A204.1 (cell line): ENCODE results near the gene AMBRA1.

ENCODE experiments used
- FAIRE-seq: peaks from 2 replicates; lab custom pipeline; 2012; peaks lifted over from hg19 to GRCh38; lab: Jason Lieb, UNC

The AMBRA1 gene

DNA sequence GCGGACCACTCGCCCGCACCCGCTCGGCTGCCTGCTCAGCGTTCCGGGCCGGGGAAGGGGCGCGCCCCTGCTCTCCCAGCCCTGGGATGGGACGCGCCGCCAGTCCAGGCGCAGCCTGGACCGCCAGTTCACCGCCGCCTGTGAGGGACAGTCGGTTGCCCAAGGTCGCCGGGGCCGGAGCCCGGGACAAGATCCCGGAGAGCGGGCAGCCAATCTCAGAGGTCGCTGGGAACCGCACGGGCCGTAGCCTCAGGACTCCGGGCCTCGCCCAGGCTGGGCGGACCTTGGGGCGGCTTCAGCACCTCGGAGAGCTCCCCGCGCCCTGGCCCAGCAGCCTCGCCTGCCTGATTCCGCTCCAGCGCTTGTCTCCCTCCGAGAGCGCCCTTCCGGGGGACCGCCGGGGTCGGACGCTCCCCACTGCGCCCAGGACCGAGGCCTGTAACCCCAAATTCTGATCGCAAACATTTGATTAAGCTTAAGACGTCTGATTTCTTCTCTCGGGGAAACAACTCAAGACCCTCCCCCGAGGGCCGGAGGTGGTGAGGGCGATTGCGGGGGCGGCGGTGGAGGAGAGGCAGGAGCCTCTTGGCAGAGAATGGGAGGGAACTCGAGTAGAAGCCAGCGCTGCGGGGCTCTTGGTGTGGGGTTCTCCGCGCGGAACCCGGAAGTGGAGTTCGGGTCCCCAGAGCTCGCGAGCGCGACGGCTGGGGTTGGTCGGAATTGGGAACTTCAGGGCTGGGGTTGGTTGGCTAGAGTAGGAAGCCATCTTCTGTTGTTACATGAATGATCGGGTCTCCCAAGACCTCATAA, 201.2 kb downstream of the AMBRA1 start:
- FAIRE-seq, result no peak

DNA sequence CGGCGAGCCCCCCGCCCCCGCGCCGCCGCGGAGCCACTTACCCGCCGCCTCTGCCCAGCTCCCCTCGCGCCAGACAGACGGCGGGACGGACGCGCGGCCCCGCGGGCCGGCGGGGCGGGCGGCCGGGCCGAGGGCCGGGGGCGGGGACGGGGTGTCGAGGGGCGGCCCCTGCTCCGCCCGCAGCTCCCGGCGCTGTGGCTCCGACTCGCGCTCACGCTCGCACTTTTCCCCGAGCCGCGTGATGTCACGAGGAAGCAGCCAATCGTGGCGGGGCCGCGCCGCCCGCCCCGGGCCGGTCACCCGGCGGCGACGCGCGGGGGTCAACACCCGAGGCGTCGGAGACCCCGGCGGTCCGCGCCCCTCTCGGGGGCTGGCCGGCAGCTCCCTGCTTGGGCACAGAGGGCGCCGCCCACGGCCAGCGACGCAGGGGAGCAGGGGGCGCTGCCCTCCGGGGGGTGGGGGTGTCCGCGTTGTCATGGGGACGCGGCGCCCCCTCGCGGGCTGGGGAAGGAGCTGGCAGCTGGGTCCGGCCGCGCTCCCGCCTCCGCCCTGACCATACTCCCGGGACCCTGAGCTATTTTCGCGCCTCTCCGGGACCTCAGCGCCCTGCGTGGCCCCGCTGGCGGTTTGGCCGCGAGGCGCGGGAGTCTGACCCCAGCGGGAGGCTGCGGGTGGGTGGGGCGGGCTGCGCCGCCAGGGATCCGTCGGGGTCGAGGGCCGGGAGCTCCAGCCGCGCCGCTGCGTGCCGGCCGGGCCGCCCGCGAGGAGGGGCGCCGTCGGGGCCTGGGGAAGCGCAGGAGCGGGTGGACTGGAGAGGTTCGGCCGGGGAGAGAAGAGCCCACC, 202.0 kb downstream of the AMBRA1 start, which contains the start of gene CHRM4:
CHRM4 (minus strand) TSS at position 199 of the 843 bp plus-strand sequence. CDS start 5,219 bp downstream, outside the sequence.
- FAIRE-seq, result no peak

- no peak for FAIRE-seq
Measured at GRCh38 chr11:46391186-46391577, 202.6 kb downstream of the AMBRA1 start.

GRCh38 chr11:46390331-46391171, 203.3 kb downstream of the AMBRA1 start:
- no peak for FAIRE-seq

DNA sequence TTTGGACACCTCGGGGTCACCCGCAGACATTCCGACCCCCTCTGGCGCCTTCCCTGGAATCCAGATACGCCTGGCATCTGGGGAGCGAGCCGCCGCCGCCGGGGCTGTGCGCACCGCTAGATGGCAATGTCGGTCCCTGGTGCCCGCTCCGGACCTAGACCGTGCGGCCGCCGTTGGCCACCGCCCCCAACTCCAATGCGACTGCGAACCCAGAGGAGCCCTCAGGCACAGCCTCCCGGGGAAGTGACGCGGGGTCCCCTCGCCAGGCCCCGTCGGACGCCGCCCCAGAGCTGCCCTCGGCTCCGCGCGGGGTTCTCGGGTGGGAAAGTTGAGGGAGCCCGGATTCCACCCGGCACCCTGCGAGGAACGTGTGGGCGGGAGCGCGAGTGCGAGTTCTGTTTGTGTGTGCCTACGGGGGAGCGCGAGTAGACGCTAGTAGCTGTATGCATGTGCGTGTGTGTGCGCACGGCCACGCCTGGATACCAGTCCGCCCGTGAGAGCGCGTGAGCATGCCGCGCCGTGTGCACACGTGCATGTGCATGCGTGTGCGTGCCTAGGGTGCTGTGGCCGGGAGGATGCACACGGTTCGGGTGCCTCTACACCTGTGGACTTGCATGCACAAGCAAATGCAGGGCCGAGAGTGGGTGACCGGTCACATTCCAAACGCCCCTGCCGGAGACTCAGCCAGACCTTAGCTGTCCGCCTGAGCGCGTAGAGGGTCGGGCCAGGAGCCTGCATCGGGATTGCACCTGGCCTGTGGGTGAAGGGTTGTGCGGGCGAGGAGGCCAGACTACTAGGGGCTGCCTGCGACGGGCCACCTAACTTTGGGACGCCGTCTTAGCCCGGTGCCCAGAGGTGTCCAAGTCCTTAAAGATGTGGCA, 204.1 kb downstream of the AMBRA1 start:
- no peak for FAIRE-seq

- no peak for FAIRE-seq
Measured at GRCh38 chr11:46388619-46389449, 205.0 kb downstream of the AMBRA1 start.

DNA sequence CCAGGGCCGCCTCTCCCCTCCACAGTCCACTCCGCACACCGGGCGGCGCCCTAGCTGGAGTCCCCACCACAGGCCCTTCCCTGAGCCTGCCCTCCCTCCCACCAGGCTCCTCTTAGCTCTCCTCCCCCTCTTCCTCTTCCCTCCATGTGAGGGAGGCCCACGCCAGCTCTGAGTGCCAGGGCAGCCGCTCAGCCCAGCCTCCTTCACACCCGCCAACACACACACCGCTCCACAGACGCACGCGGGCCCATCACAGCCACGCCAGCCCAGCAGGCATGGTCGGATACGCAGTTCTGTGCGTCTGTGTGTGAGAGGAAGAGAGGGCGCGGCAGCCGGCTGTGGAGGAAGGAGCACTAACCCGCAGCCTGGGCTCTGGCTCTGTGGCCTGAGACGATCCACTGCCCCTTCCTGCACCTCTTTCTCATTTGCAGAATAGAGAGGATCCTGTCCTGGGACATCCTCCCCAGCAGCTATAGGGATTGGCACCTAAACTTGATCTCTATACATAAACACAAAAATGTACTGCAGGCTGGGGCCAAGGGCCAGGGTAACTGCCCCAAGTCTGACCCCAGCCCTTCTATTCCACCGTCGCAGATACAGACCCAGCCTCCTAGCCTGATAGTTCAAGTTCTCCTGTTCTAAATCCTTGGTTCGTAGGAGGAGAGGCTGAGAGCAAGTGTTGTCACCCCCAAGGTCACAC, 205.8 kb downstream of the AMBRA1 start:
- FAIRE-seq, result no peak

DNA sequence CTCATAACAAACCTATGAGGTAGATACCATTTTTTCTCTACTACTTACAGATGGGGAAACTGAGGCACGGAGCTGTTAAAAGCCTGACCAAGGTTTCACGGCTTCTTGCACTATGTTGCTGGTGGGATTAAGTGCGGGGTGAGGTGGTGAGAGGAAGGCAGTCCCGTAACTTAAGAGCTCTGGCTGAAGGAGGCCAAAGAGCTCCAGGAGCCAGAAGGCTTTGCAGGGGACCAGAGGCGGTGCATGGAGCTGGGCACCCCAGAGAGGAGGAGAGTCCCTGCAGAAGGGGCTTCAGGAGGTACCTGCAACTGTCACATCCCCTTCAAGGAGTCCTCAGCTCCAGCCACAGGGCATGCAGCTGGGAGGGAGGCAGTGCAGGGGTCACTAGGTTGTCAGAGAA, 206.4 kb downstream of the AMBRA1 start:
- FAIRE-seq, result no peak

DNA sequence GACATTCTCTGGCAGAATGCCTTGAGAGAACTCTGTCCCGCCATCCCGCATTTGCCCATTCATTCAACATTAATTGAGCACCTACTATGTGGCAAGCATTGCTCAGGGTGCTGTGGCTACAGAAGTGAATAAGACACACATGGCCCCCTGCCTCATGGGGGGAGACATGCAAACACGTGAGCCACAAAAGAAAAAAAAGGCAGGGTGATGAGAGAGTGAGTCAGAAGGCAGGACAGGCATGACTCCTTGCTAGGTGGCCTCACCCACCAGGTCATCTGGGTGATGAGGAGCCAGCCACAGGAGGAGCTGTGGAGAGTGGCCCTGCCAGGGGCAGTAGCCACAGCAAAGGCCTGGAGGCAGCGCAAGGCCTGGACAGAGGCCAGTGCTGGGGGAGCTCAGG, 207.1 kb downstream of the AMBRA1 start:
- no peak for FAIRE-seq

- no peak for FAIRE-seq
Measured at GRCh38 chr11:46386005-46386578, 207.7 kb downstream of the AMBRA1 start.

- no peak for FAIRE-seq
Measured at GRCh38 chr11:46385169-46386004, 208.4 kb downstream of the AMBRA1 start.

DNA sequence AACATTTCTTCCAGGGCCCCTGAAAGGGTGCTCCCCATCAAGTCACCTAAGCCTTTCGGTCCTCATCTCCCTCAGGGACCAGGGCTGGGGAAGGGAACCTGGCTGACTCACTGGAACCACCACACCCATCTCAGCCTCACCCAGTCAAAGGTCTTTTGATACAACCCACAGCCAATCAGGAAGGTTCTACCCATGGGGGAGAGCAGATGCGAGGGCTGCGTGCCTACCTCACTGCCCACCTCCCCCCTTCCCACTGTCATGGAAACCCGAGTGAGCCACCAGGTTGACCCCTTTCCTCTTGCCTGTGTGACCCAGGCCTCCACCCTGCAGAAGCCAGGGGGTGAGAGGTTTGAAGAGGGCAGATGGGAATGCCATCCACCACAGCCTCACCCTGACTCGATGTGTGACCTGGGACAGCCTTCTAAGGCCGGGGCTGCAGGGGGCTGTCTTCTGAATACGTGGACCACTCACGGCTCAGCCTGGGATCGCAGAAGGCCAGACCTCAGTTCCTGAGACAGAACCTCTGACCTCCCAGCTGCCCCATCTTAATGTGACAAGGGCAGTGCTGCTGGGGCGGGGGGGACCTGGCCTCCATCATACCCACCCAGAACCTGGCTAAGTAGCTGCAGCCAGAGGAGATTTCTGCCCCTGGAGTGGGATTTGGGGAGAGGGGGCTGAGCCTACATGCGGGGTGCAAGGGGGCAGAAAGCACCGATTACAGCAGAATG, 209.7 kb downstream of the AMBRA1 start:
- no peak for FAIRE-seq

GRCh38 chr11:46383404-46383758, 210.4 kb downstream of the AMBRA1 start:
- no peak for FAIRE-seq

GRCh38 chr11:46382646-46383403, 211.0 kb downstream of the AMBRA1 start:
- no peak for FAIRE-seq

DNA sequence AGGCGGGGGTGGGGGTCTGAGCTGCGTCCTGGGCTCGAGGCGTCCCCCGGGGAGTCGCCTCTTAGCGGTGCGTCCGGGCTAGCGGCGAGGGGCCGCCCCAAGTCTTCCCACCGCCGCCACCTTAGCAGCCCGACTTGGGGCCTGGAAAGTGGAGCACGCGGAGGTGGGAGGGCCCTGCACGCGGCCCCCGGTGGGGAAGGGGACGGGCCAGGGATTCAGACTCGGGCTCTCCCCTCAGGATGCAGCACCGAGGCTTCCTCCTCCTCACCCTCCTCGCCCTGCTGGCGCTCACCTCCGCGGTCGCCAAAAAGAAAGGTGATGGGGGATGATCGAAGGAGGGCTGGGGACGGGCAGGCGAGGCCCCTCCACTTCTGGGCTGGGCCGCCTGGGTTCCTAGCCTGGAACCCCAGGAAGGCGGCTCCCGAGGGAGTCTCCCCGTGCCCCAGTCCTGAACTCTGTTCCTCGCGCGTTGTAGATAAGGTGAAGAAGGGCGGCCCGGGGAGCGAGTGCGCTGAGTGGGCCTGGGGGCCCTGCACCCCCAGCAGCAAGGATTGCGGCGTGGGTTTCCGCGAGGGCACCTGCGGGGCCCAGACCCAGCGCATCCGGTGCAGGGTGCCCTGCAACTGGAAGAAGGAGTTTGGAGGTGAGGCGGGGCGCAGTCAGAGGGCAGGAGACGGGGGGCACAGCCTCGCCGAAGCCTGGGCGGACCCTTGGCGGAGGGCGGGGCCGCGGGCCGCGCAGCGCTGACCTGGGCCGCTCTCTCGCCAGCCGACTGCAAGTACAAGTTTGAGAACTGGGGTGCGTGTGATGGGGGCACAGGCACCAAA, 211.8 kb downstream of the AMBRA1 start:
- FAIRE-seq, result no peak
